ENCODE results near the gene MRPL42. TPM values are rescaled to one million over a fixed set of nuclear protein-coding genes. Genes with fewer than 3 reads are reported as not detected.
A peak's percentile ranks its signal among the peaks of the same experiment; 100 is the strongest.

The MRPL42 gene
- total RNA-seq (10 to 100 TPM; 39.0 to 39.3 TPM), total RNA-seq (38.4 to 138 (median 79.9) reads per million in 172 experiments)
- polyA plus RNA-seq (2013, experiment 1 of 2): 32.8 TPM
- polyA plus RNA-seq (2013, experiment 2 of 2): 36.0 TPM

DNA sequence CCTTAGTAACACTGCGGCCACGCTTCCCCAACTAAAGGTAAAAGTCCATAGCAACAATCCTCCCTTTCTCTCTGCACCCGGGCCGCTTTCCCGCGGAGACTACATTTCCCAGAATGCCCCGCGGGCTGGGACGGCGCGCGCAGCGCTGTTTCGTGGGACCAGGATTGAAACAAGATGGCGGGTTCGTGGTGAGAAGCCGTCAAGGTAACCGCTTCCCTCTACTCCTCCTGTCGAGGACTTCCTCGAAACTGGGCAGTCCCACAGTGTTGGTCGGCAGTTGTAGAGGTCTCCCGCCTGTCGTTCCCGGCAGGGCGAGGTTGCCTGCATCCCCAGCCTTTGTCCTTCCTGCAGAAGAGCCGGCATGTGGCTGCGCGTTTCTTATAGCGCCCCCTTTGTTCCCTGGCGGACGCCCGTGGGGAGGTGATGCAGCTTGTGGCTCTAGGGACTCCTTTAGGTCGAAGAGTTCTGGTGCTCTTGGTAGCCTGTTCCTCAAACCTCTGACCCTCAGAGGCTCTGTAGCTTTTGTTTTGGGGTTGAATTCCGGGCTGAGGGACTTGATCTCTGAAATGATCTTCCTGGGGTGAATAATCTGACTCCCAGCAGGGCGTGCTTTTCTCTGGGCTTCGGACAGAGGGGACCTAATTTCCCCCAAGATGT is at the start of gene MRPL42:
MRPL42 (plus strand) TSS at position 164 of the 657 bp plus-strand sequence. CDS start 1,772 bp downstream, outside the sequence.
- H3K4me3 ChIP-seq (ENCODE audit: low read length): peak within 1 kb of the TSS; percentile 92
- CTCF ChIA-PET: interaction anchor here (0.5 to 2.0 kb wide), 21 partner anchors 10 to 1605 kb away, joined by 3 to 13 read pairs (median 4); partner anchors contain the start of genes CRADD, NR2C1 and UBE2N
- peak within 1 kb of the TSS; percentile 77 to 93 for H3K27ac ChIP-seq (ENCODE audit: low read depth in 1 of 2, low read length in 2 of 2)
- H3K4me1 ChIP-seq (ENCODE audit: insufficient read depth, low read length): peaks cover 25% of the 10 kb centered on the region
- Mint-ChIP-seq H3K4me1 (ENCODE audit: low read depth) (peaks cover 40% of the 10 kb centered on the region), H3K4me3 (peak within 1 kb of the TSS; percentile 92), H3K9me3 (no peaks in the 10 kb centered on the region), H3K36me3 (ENCODE audit: low read depth) (peaks cover 36% of the 10 kb centered on the region), H3K27me3 (no peaks in the 10 kb centered on the region), H3K27ac (peak within 1 kb of the TSS; percentile 95)
- POLR2A ChIA-PET: interaction anchor here (0.6 to 3.3 kb wide), 10 partner anchors 9 to 634 kb away, joined by 3 to 22 read pairs (median 4); partner anchors contain the start of genes EEA1 and UBE2N
- no peaks in the 10 kb centered on the region for H3K9me3 ChIP-seq (ENCODE audit: control insufficient read depth in 1 of 2, insufficient read depth in 1 of 2, low read length in 2 of 2)
- intact Hi-C loops (cut with DNase I, micrococcal nuclease): loop anchor here (1.0 to 10.0 kb wide), 5 partner anchors 17 to 1607 kb away; partner anchors contain the start of genes CRADD (in 1 of the 2) and NR2C1 (in 1 of the 2)
- TF ChIP-seq, protein P1, sequence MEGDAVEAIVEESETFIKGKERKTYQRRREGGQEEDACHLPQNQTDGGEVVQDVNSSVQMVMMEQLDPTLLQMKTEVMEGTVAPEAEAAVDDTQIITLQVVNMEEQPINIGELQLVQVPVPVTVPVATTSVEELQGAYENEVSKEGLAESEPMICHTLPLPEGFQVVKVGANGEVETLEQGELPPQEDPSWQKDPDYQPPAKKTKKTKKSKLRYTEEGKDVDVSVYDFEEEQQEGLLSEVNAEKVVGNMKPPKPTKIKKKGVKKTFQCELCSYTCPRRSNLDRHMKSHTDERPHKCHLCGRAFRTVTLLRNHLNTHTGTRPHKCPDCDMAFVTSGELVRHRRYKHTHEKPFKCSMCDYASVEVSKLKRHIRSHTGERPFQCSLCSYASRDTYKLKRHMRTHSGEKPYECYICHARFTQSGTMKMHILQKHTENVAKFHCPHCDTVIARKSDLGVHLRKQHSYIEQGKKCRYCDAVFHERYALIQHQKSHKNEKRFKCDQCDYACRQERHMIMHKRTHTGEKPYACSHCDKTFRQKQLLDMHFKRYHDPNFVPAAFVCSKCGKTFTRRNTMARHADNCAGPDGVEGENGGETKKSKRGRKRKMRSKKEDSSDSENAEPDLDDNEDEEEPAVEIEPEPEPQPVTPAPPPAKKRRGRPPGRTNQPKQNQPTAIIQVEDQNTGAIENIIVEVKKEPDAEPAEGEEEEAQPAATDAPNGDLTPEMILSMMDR (IDR thresholded peaks at IDR 0.05): peak; percentile 82
- DNase-seq (peak; percentile 84 to 94 (median 92)), ATAC-seq (ENCODE audit: poor library complexity) (peak; percentile 95)
- peaks cover 21% of the 10 kb centered on the region for H3K36me3 ChIP-seq (ENCODE audit: insufficient read depth, low read length)
- H3K27me3 ChIP-seq (ENCODE audit: control insufficient read depth in 1 of 2, insufficient read depth in 2 of 2, low read length in 2 of 2): no peaks in the 10 kb centered on the region

DNA sequence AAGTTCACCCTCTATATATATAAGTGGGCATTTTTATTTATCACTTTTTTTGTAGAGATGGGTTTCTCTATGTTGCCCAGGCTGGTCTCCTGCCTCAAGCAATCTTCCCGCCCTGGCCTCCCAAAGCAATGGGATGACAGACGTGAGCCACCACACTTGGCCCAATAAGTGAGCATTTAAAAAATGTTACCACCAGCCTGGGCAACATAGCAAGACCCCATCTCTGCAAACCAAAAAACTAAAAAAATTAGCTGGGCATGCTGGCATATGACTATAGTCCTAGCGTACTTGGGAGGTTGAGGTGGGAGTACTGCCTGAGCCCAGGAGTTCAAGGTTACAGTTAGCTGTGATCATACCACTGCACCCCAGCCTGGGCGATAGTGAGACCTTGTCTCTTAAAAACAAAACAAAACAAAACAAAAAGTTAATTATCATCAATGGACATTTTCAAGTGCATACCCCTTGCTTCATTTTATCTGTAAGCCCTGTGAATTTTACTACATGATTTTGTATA is 49.3 kb upstream of the MRPL42 start:
- Histone ChIP-seq H3K4me1 (ENCODE audit: insufficient read depth, low read length) (peaks cover 24% of the 10 kb centered on the region), H3K9me3 (ENCODE audit: control insufficient read depth in 1 of 2, insufficient read depth in 1 of 2, low read length in 2 of 2) (no peaks in the 10 kb centered on the region), H3K36me3 (ENCODE audit: insufficient read depth, low read length) (no peaks in the 10 kb centered on the region), H3K4me3 (ENCODE audit: low read length) (no peak overlapping the region), H3K27me3 (ENCODE audit: control insufficient read depth in 1 of 2, insufficient read depth in 2 of 2, low read length in 2 of 2) (no peaks in the 10 kb centered on the region), H3K27ac (ENCODE audit: low read depth in 1 of 2, low read length in 2 of 2) (no peak overlapping the region)
- H3K9me3 Mint-ChIP-seq: no peaks in the 10 kb centered on the region
- H3K4me3 Mint-ChIP-seq: no peak overlapping the region
- no peak for DNase-seq
- H3K27me3 Mint-ChIP-seq: no peaks in the 10 kb centered on the region
- POLR2A ChIA-PET: interaction anchor here (0.7 kb wide), 1 partner anchor 31 kb away, joined by 3 read pairs; no protein-coding TSS in a partner anchor
- CTCF ChIA-PET: no interaction called here
- peaks cover 88% of the 10 kb centered on the region for H3K4me1 Mint-ChIP-seq (ENCODE audit: low read depth)
- intact Hi-C loops (cut with DNase I, micrococcal nuclease): loop anchor here (5.0 to 10.0 kb wide), 4 partner anchors 321 to 631 kb away; partner anchors contain the start of gene EEA1 (in 1 of the 2)
- no peak overlapping the region for H3K27ac Mint-ChIP-seq
- ATAC-seq (ENCODE audit: poor library complexity): no peak
- peaks cover 9% of the 10 kb centered on the region for H3K36me3 Mint-ChIP-seq (ENCODE audit: low read depth)
- TF ChIP-seq, protein P1 (IDR thresholded peaks at IDR 0.05): no peak

DNA sequence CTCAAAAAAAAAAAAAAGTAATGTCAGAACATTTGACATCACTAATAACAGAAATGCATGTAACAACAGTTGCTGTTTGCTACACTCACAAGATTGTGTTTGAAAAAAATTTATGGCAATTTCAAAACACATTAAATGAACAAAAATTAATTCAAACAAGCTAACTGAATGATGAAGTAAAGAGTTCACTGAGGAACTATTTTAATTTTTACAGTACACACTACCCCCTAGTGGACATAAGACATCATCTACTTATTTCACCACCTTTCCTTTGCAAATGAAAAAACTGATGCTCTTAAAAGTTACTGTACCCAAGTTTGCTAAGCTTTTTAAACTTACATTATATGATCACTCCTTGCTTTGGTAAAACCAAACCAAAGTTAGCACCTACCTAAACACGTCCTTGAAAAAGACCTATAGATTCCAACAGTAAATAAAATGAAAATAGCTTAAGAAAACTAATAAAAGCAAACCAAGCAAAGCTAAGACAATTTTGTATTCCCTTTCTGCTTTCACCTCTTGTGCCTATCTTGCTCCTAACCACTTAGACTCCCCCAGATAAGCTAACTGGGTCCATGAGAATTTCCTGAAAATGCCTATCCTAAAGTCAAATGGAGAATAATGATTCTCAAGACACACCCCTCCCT is 47.8 kb upstream of the MRPL42 start:
- H3K36me3 Mint-ChIP-seq (ENCODE audit: low read depth): peaks cover 2% of the 10 kb centered on the region
- TF ChIP-seq, protein P1 (IDR thresholded peaks at IDR 0.05): peak; percentile 76
- intact Hi-C loops (cut with DNase I, micrococcal nuclease): loop anchor here (1.0 to 10.0 kb wide), 5 partner anchors 322 to 632 kb away; partner anchors contain the start of gene EEA1 (in 1 of the 2)
- H3K4me3 Mint-ChIP-seq: peak overlapping the region; percentile 5
- Histone ChIP-seq H3K27me3 (ENCODE audit: control insufficient read depth in 1 of 2, insufficient read depth in 2 of 2, low read length in 2 of 2) (no peaks in the 10 kb centered on the region), H3K27ac (ENCODE audit: low read depth in 1 of 2, low read length in 2 of 2) (no peak overlapping the region), H3K36me3 (ENCODE audit: insufficient read depth, low read length) (no peaks in the 10 kb centered on the region), H3K9me3 (ENCODE audit: control insufficient read depth in 1 of 2, insufficient read depth in 1 of 2, low read length in 2 of 2) (no peaks in the 10 kb centered on the region), H3K4me1 (ENCODE audit: insufficient read depth, low read length) (peaks cover 21% of the 10 kb centered on the region), H3K4me3 (ENCODE audit: low read length) (no peak overlapping the region)
- H3K27ac Mint-ChIP-seq: peak overlapping the region; percentile 31
- peak; percentile 74 for ATAC-seq (ENCODE audit: poor library complexity)
- ChIA-PET POLR2A (interaction anchor here (0.8 to 2.4 kb wide), 8 partner anchors 9 to 490 kb away, joined by 3 to 18 read pairs (median 5); partner anchors contain the start of genes MRPL42, NUDT4 and UBE2N), CTCF (interaction anchor here (0.6 to 2.6 kb wide), 18 partner anchors 9 to 634 kb away, joined by 3 to 13 read pairs (median 5); partner anchors contain the start of gene MRPL42)
- H3K27me3 Mint-ChIP-seq: no peaks in the 10 kb centered on the region
- H3K9me3 Mint-ChIP-seq: no peaks in the 10 kb centered on the region
- peak in 3 of 14 experiments; percentile 66 to 73 (median 72) for DNase-seq
- peaks cover 91% of the 10 kb centered on the region for H3K4me1 Mint-ChIP-seq (ENCODE audit: low read depth)

Measured in CD4-positive, alpha-beta T cell (primary cell).